BE2C (cell line): ENCODE results near the gene PITPNM3.

ENCODE experiments used
- DNase-seq: peaks from one replicate; pipeline ENCODE4 v3.0.0-alpha.2; 2020
- H3K27me3 ChIP-seq: fragments of 250-450 bp; sonication (Bioruptor Pico); 2 replicates; pipeline ENCODE4 v1.5.1; 2020; ENCODE audit warnings: mild to moderate bottlenecking
- H3K36me3 ChIP-seq: fragments of 250-450 bp; sonication (Bioruptor Pico); 2 replicates; pipeline ENCODE4 v1.5.1; 2020; ENCODE audit warnings: mild to moderate bottlenecking
- H3K4me1 ChIP-seq: fragments of 250-450 bp; sonication (Bioruptor Pico); 2 replicates; pipeline ENCODE4 v1.5.1; 2020
- H3K4me3 ChIP-seq: 2 replicates; pipeline ENCODE4 v1.5.1; 2011; ENCODE audit warnings: low read depth, low read length
- H3K9me3 ChIP-seq: fragments of 250-450 bp; sonication (Bioruptor Pico); 2 replicates; pipeline ENCODE4 v1.5.1; 2020
- TF ChIP-seq, protein P1 (sequence below): IDR thresholded peaks from 2 replicates; pipeline ENCODE4 v1.5.1; 2012; ENCODE audit warnings: mild to moderate bottlenecking, low read depth, low read length

Gene PITPNM3

DNA sequence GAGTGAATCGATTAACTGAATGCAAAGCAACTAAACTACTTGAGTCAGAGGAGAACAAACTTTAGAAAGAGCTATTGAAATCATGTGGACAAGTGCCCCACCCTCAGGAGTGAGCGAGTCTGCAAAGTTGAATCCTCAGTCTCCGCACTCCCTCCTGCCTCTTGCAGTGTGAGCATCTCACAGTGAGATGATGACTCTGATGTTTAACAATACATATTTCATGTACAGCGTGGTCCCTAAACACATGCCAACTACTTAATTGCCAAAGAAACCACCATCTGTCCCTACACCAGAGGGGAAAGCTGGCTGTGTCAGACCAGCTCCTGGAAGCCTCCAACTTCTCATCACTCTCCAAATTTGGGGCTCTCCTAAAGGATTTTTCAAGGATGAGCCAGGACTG is 80.9 kb downstream of the PITPNM3 start:
- Histone ChIP-seq H3K36me3 (no peaks in the 10 kb centered on the region), H3K4me3 (no peak overlapping the region), H3K4me1 (no peaks in the 10 kb centered on the region), H3K27me3 (no peaks in the 10 kb centered on the region), H3K9me3 (no peaks in the 10 kb centered on the region)
- TF ChIP-seq, protein P1, sequence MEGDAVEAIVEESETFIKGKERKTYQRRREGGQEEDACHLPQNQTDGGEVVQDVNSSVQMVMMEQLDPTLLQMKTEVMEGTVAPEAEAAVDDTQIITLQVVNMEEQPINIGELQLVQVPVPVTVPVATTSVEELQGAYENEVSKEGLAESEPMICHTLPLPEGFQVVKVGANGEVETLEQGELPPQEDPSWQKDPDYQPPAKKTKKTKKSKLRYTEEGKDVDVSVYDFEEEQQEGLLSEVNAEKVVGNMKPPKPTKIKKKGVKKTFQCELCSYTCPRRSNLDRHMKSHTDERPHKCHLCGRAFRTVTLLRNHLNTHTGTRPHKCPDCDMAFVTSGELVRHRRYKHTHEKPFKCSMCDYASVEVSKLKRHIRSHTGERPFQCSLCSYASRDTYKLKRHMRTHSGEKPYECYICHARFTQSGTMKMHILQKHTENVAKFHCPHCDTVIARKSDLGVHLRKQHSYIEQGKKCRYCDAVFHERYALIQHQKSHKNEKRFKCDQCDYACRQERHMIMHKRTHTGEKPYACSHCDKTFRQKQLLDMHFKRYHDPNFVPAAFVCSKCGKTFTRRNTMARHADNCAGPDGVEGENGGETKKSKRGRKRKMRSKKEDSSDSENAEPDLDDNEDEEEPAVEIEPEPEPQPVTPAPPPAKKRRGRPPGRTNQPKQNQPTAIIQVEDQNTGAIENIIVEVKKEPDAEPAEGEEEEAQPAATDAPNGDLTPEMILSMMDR = no peak
- DNase-seq = no peak

DNA sequence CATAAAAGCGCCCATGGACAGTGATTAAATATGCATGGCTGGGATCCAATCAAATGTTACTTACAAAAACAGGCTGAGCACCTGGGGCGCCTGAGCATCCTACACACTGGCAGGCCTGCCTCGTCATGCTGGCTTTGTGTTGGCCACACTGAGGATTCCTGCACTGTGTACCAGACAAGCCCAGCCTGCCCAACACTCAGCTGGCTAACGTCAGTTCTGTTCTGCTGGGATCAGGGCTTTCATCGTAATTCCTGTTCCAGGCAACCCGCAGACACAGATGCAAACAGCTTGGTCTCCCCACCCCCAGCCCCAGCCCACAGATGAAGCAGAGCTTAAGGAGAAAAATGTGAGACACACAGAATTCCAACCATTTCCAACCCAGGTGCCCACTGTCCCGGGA is 81.4 kb downstream of the PITPNM3 start:
- Histone ChIP-seq H3K36me3 (no peaks in the 10 kb centered on the region), H3K4me1 (no peaks in the 10 kb centered on the region), H3K4me3 (no peak overlapping the region), H3K9me3 (no peaks in the 10 kb centered on the region), H3K27me3 (no peaks in the 10 kb centered on the region)
- TF ChIP-seq, protein P1 = no peak
- DNase-seq = no peak

DNA sequence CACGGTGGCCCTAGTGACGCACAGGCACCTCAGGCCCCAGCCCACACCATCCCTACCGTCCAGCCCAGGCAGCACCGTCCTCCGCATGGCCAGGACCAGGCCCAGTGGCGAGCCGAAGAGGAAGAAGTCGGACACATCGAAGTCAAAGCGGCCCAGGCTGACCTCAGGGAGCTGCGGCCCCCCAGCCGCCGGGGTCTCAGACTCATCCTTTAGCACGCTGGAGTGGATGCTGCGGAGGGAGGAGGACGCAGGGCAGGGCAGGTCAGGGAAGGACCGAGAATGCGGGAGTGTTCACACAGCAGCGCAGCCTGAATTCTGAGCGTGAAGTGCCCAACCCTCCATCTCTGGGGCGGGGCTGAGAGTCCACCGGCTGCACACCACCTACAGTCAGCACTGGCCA is 82.0 kb downstream of the PITPNM3 start:
- H3K27me3 ChIP-seq = no peaks in the 10 kb centered on the region
- H3K36me3 ChIP-seq = no peaks in the 10 kb centered on the region
- H3K4me1 ChIP-seq = no peaks in the 10 kb centered on the region
- no peak for DNase-seq
- H3K9me3 ChIP-seq = no peaks in the 10 kb centered on the region
- H3K4me3 ChIP-seq = no peak overlapping the region
- TF ChIP-seq, protein P1 = no peak

DNA sequence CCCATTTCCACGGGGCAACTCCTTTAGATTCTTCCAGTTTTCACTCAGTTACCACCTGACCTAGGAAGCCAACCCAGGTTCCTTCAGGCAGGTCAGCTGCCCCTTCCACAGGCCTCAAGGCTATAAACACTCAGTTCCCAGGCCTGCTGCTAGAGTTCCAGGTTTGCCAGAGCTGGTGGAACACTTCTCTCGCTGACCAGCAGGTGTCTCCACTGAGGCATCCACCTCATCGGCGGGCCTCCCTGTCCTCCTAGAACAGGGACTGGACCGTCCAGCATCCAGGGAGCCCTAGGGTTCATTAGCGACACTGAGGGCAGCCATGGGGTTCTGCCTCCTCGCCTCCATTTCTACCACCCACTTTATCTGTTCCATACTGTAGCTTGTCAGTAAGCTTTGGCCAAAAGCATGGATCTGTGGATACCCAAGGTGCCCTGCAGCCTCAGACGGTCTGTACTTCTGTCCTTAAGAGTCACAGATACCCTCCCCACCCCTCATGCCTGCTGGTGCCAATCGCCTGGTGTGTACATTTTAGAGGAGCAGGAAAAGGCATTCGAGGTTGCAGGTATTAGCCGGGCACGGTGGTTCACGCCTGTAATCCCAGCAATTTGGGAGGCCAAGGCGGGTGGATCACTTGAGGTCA is 83.1 kb downstream of the PITPNM3 start:
- no peaks in the 10 kb centered on the region for H3K9me3 ChIP-seq
- TF ChIP-seq, protein P1 = peak; percentile 76
- peak; percentile 53 for DNase-seq
- no peaks in the 10 kb centered on the region for H3K4me1 ChIP-seq
- no peak overlapping the region for H3K4me3 ChIP-seq
- H3K27me3 ChIP-seq = no peaks in the 10 kb centered on the region
- no peaks in the 10 kb centered on the region for H3K36me3 ChIP-seq

DNA sequence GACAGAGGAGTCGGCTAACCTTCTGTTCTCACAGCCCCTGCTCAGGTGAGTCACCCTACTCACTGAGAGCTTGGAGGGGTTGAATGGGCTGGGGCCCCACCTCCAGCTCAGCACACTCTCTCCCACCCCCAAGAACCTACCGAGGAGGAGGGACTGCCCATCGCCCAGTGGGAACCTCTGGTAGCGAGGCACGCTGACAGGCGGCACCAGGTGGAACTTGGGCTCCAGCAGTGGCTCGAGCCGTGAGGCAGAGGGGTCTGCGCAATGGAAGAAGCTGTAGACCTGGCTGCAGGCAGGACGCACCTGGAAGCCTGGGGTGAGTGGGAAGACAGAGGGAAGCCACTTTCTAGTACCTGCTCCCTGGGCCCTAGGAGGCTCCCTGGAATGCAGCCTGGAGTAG is 83.8 kb downstream of the PITPNM3 start:
- Histone ChIP-seq H3K36me3 (no peaks in the 10 kb centered on the region), H3K4me1 (no peaks in the 10 kb centered on the region), H3K9me3 (no peaks in the 10 kb centered on the region), H3K4me3 (no peak overlapping the region), H3K27me3 (no peaks in the 10 kb centered on the region)
- DNase-seq = no peak
- TF ChIP-seq, protein P1 = no peak

DNA sequence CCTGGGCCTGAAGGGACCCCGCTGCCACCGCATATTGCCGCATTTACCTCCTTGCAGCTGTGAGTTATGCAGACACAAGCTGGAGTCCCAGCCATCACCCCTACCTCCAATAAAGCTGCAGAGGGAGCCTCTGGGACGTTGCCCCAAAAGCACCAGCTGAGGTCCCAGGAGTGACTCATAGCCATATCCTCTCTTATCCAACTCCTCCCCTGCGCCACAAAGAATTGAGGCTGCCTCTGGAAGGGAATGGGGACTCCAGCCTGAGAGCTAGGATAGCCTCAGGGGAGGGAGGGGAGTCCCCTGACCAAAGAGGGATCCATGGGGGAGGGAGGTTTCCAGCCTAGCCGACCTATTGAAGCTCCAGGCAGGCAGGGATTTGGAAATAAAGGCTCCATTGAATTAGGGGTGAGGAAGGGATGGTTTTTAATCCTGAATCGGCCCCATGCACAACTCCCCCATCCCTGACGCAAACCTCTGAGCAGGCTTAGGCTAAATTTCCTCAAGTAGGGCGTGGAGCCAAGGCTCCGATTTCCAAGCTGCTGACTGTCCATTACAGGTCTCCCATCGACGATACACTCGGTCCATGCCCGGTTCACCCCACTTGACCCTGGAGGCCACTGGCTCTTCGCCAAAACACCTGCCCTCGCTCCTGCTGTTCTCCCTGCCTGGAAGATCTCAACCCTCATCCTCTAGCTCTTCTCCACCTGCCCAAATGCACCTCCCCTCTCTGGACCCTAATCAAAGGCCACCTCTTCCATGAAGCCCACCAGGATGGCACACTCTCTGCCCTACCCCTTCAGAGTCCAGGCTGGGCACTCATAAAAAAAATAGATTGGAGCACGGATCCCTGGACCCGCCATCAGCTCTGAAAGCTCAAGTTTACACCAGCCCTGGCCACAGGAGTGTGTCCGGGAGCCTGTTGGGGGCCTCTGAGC is 84.6 kb downstream of the PITPNM3 start:
- no peak for DNase-seq
- TF ChIP-seq, protein P1 = no peak

More for the DNA sequence above, 84.6 kb downstream of the PITPNM3 start:
- Histone ChIP-seq H3K4me3 (no peak overlapping the region), H3K4me1 (no peaks in the 10 kb centered on the region), H3K27me3 (no peaks in the 10 kb centered on the region), H3K9me3 (no peaks in the 10 kb centered on the region), H3K36me3 (no peaks in the 10 kb centered on the region)
